Endothelial cell of umbilical vein (primary cell): ENCODE data around the gene UPK3A. TPM values are rescaled to one million over a fixed set of nuclear protein-coding genes. Genes with fewer than 3 reads are reported as not detected.
"Not testable (repeated sequence)": the region's sequence is repeated elsewhere in the genome, so short reads cannot be mapped to it uniquely, and the experiment has no call there.

ENCODE experiments used
- BruUV-seq: library from RNA; stranded (reverse); fragments of 400-500 nt; replicated peaks from 2 replicates; lab custom pipeline; 2021; lab: Mats Ljungman, UMichigan
- CTCF ChIA-PET: fragments of 300-600, 350-600 bp; sonication (Branson Sonifier 250); formaldehyde crosslinking; loops from one replicate; lab custom pipeline; 2021; ENCODE audit warnings: antibody characterized with exemption, inconsistent platforms; lab: Charles Lee
- POLR2A ChIA-PET: fragments of 300-600, 350-600 bp; sonication (Branson Sonifier 250); formaldehyde crosslinking; loops from one replicate; lab custom pipeline; 2021; ENCODE audit warnings: antibody characterized with exemption, inconsistent platforms; lab: Charles Lee
- DNase-seq: peaks from one replicate; pipeline ENCODE4 v3.0.0-alpha.2; 2011; ENCODE audit warnings: low read depth, low spot score
- FAIRE-seq: peaks from 2 replicates; lab custom pipeline; 2011; peaks lifted over from hg19 to GRCh38; lab: Jason Lieb, UNC
- H2AFZ ChIP-seq: 2 replicates; pipeline ENCODE4 v1.6.0; 2012; ENCODE audit warnings: low read depth, low read length, control low read depth, inconsistent platforms
- H3K27ac ChIP-seq: 2 replicates; pipeline ENCODE4 v1.5.1; 2011; ENCODE audit warnings: low read depth, mild to moderate bottlenecking, control low read depth, low read length, moderate library complexity; ENCODE audit not compliant: insufficient read depth
- H3K27me3 ChIP-seq, 2 experiments: 2 replicates each; pipeline versions ENCODE4 v1.6.0 to v1.6.1; 2011; ENCODE audit warnings: low read length in 2 of 2, mixed read lengths in 1 of 2; ENCODE audit not compliant: control insufficient read depth in 2 of 2, insufficient read depth in 2 of 2
- H3K36me3 ChIP-seq, 2 experiments: 2 replicates in 1 of 2; 3 replicates in 1 of 2; pipeline ENCODE4 v1.5.1; 2011; ENCODE audit warnings: low read length in 2 of 2, mild to moderate bottlenecking in 1 of 2, moderate library complexity in 1 of 2; ENCODE audit not compliant: control insufficient read depth in 2 of 2, insufficient read depth in 2 of 2; ENCODE audit errors: extremely low read depth in 1 of 2
- H3K4me1 ChIP-seq: 3 replicates; pipeline ENCODE4 v1.5.1; 2011; ENCODE audit warnings: mild to moderate bottlenecking, low read length; ENCODE audit not compliant: control insufficient read depth, insufficient read depth; ENCODE audit errors: extremely low read depth
- H3K4me2 ChIP-seq: 2 replicates; pipeline ENCODE4 v1.6.1; 2011; ENCODE audit warnings: low read length, control low read depth, mixed read lengths; ENCODE audit not compliant: insufficient read depth
- H3K4me3 ChIP-seq, 3 experiments: fragments of 200-600 bp in 1 of 3; sonication (generic), shearing (Covaris generic) in 1 of 3; replicated peaks in 1 of 3; 2 replicates each; pipeline ENCODE4 v1.5.1; 2011 to 2016; ENCODE audit warnings: control low read depth in 3 of 3, low read length in 3 of 3, mild to moderate bottlenecking in 2 of 3, inconsistent platforms in 1 of 3, low read depth in 1 of 3, moderate library complexity in 1 of 3; ENCODE audit not compliant: insufficient read depth in 1 of 3
- H3K79me2 ChIP-seq: 2 replicates; pipeline ENCODE4 v1.6.0; 2012; ENCODE audit warnings: low read length, inconsistent platforms; ENCODE audit not compliant: control insufficient read depth, insufficient read depth
- H3K9ac ChIP-seq: replicated peaks from 2 replicates; pipeline ENCODE3; 2011; ENCODE audit warnings: low read length, control low read depth; ENCODE audit not compliant: insufficient read depth; ENCODE audit errors: extremely low read depth
- H3K9me1 ChIP-seq: replicated peaks from 3 replicates; pipeline ENCODE4 v1.6.0; 2011; ENCODE audit warnings: mild to moderate bottlenecking, low read length; ENCODE audit not compliant: control insufficient read depth, insufficient read depth; ENCODE audit errors: extremely low read depth
- H3K9me3 ChIP-seq: replicated peaks from 2 replicates; pipeline ENCODE4 v1.5.1; 2012; ENCODE audit warnings: low read length, inconsistent platforms; ENCODE audit not compliant: control insufficient read depth, insufficient read depth
- H4K20me1 ChIP-seq: replicated peaks from 2 replicates; pipeline ENCODE3; 2011; ENCODE audit warnings: mild to moderate bottlenecking, low read length; ENCODE audit not compliant: control insufficient read depth, insufficient read depth; ENCODE audit errors: extremely low read depth
- CTCF ChIP-seq, 2 donors: IDR thresholded peaks; 1 replicate in 1 of 2; 2 replicates in 1 of 2; pipeline ENCODE4 v1.5.1; 2011; ENCODE audit warnings: low read length in 2 of 2, mild to moderate bottlenecking in 2 of 2, moderate library complexity in 2 of 2, control low read depth in 1 of 2, inconsistent platforms in 1 of 2, low read depth in 1 of 2; ENCODE audit not compliant: insufficient read depth in 1 of 2; ENCODE audit errors: extremely low read depth in 1 of 2
- FOS ChIP-seq: IDR thresholded peaks from 2 replicates; pipeline ENCODE4 v1.6.1; 2011; ENCODE audit warnings: mild to moderate bottlenecking, low read length, moderate library complexity, borderline replicate concordance; ENCODE audit not compliant: insufficient read depth
- GATA2 ChIP-seq: IDR thresholded peaks from 2 replicates; pipeline ENCODE4 v1.7.0; 2011; ENCODE audit warnings: low read depth, mild to moderate bottlenecking, moderate library complexity, mixed read lengths, low read length; ENCODE audit not compliant: insufficient read length, insufficient read depth
- JUN ChIP-seq: IDR thresholded peaks from 2 replicates; pipeline ENCODE4 v1.6.1; 2011; ENCODE audit warnings: borderline replicate concordance, low read depth; ENCODE audit not compliant: insufficient read length, insufficient read depth
- POLR2A ChIP-seq: IDR thresholded peaks from 2 replicates; pipeline ENCODE4 v1.6.1; 2012; ENCODE audit warnings: low read depth, mild to moderate bottlenecking, control low read depth, low read length
- POLR2AphosphoS5 ChIP-seq: IDR thresholded peaks from 2 replicates; pipeline ENCODE4 v1.6.1; 2012; ENCODE audit warnings: low read depth, mild to moderate bottlenecking, control low read depth, low read length, moderate library complexity; ENCODE audit not compliant: insufficient read depth
- dilution Hi-C: fragments of 300-500 bp; cut with MboI; formaldehyde crosslinking; loops from one replicate; pipeline ENCODE4 v1.15.0; 2019; ENCODE audit warnings: low sequenced_read_pairs; ENCODE audit not compliant: extremely low pct_ligation_motif_present
- intact Hi-C: fragments of 100-400 bp; cut with micrococcal nuclease; formaldehyde crosslinking; loops from one replicate; pipeline ENCODE4 v1.10.0; 2022
- polyA plus RNA-seq, 4 experiments: library from polyadenylated mRNA; depleted of rRNA in 3 of 4; stranded (reverse) in 3 of 4; unstranded in 1 of 4; fragments of >200 nt; gene quantifications; 2 replicates each; pipeline versions ENCODE4 v1.2.1 to v1.2.3, GENCODE V29; 2011 to 2012; ENCODE audit warnings: missing spikeins in 1 of 4
- total RNA-seq: library from RNA; stranded (reverse); gene quantifications from 2 replicates; pipeline ENCODE4 v1.2.3, GENCODE V29; 2021

Gene UPK3A
- total and polyA plus RNA-seq, 2 donors (not counting 3 experiments of a cell fraction or from before 2014, with no cell fraction given), result not detected

DNA sequence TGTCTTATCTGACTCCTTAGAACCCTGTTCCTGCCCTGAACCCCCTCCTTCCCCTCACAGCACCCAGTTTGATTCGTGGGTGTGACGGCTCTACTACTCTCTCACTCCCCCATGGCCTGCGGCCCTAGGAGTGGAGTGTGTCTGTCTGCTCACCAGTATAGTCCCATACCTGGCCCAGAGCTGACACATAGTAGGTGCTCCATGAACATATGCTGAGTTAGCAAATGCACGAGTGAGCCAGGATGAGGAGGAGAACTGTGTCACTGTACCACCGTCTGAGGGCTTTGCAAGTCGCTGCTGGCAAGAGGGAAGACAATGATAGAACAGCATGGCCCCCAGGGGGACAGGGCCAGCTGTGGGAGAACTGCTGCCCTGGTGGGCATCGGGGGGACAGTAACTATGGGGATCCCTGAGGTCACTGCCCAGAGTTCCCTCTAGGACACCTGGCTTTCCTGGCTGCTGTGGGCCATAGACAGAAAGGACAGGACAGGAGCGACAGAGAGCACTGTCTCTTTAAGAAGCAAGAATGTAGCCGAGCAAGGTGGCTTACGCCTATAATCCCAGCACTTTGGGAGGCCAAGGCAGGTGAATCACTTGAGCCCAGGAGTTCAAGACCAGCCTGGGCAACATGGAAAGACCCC lies 24.9 kb upstream of the UPK3A start:
- H4K20me1 ChIP-seq, result no peaks in the 10 kb centered on the region
- dilution Hi-C loops, result no loop called here
- no peaks in the 10 kb centered on the region for H3K4me1 ChIP-seq
- no peak overlapping the region for H3K27ac ChIP-seq
- FAIRE-seq, result no peak
- H3K36me3 ChIP-seq, result no peaks in the 10 kb centered on the region
- DNase-seq, result no peak
- ChIA-PET POLR2A (no interaction called here), CTCF (no interaction called here)
- intact Hi-C loops, result loop anchor here (5.0 kb wide), 1 partner anchor 98 kb away; the partner anchor contains the start of gene NUP50
- H3K79me2 ChIP-seq, result no peaks in the 10 kb centered on the region
- H3K9me1 ChIP-seq, result no peaks in the 10 kb centered on the region
- H3K9ac ChIP-seq, result no peak overlapping the region
- H2AFZ ChIP-seq, result no peak overlapping the region
- no peaks in the 10 kb centered on the region for H3K9me3 ChIP-seq
- TF ChIP-seq CTCF (IDR thresholded peaks at IDR 0.05; ENCODE audit: extremely low read depth in 1 of 2, insufficient read depth in 1 of 2, low read depth in 1 of 2, low read length in 2 of 2) (no peak), POLR2A (no peak), JUN (no peak), FOS (no peak), GATA2 (no peak), POLR2AphosphoS5 (no peak)
- H3K27me3 ChIP-seq, result no peaks in the 10 kb centered on the region
- no peak overlapping the region for H3K4me2 ChIP-seq
- H3K4me3 ChIP-seq, result no peak overlapping the region
- BruUV-seq, result no TSS peak

- DNase-seq, H3K36me3 ChIP-seq, dilution Hi-C loops, H3K9me1 ChIP-seq, H3K27ac ChIP-seq, CTCF ChIA-PET, H3K27me3 ChIP-seq, H3K4me3 ChIP-seq, BruUV-seq, H3K9ac ChIP-seq, H3K9me3 ChIP-seq, H3K4me1 ChIP-seq, POLR2A ChIA-PET, FAIRE-seq, H3K79me2 ChIP-seq, H2AFZ ChIP-seq, H3K4me2 ChIP-seq, H4K20me1 ChIP-seq: not testable (repeated sequence)
- intact Hi-C loops, result loop anchor here (5.0 kb wide), 1 partner anchor 98 kb away; the partner anchor contains the start of gene NUP50
Observed at GRCh38 chr22:45260395-45260759, 24.4 kb upstream of the UPK3A start.
